ENCODE results near the gene TXNDC5.
"Not testable (repeated sequence)": the region's sequence is repeated elsewhere in the genome, so short reads cannot be mapped to it uniquely, and the experiment has no call there.

TXNDC5 gene

GRCh38 chr6:7914311-7914710 is 3.7 kb upstream of the TXNDC5 start:
- no peak for DNase-seq (ENCODE audit: low spot score)

DNA sequence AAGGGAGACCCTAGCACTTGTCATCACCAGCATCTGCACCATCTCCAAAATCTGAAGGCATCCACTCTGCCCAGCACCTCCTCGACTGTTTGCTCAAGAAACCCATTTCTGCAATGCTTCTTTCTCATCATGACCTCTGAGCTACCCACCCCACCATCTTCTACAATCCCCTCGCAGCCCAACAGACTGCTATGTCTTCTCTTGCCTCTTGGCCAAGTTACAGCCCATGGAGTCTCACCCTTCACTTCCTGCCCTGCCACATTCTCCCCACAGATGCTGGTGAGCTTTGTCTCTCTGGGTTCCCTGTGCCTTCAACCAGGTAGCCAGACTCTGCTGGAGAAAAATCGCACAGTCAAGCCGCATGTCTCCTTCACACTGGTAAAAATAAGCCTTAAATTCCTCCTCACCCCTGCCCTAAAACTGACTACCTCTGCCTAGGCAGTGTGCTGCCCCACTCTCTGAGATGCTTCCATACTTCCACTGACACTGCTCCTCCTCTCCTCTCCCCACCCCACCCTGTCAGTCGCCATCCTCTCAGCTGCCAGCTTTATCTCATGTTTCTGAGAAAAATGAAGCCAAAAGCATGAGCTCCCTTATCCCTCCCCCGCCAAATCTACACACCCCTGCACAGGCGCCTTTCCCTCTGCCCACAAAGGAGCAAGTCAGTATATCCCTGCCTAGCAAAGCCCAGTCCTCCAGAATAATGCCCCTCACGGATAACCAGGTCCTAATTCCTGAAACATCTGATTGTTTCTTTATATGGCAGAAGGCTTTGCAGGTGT is 2.3 kb upstream of the TXNDC5 start:
- DNase-seq (ENCODE audit: low spot score) = no peak

DNA sequence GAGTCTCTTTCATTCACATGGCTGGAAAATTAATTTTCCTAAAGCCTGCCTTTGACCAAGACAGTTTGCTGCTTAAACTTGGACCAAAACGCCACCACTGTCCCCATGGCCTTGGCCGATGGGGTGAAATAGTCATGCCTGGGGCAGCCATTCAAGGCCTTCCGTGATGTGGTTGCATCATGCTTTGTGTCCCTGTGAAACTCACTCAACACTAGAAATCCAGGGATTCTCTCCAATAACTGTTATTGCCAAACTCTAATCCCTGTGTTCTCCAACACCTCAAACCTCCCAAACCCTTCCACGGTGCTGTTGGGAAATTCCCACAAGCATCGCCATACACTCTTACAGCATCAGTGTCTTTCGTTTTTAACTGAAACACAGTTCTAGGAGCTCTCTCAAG is 1.4 kb upstream of the TXNDC5 start:
- DNase-seq (ENCODE audit: low spot score) = no peak

DNA sequence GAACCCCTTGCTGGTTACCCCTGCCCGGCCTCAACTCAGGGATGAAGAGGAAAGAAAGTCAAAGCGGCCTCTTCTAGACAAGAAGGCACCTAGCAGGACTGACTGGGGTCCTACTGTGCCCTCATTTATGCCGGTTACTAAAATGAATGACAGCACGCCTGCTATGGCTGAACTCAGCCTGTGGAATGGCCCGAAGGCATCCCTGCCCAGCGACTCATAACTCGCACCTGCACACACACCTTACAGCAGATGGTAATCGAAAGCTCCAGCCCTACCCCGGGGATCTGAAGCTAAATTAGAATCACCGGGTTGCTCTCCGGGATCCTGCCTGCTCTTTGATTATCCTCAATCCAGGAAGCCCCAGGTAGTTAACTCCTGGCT is 747 bp upstream of the TXNDC5 start:
- DNase-seq (ENCODE audit: low spot score) = no peak

- no peak for DNase-seq (ENCODE audit: low spot score)
Observed at GRCh38 chr6:7910298-7910653, 312 bp downstream of the TXNDC5 start.

DNA sequence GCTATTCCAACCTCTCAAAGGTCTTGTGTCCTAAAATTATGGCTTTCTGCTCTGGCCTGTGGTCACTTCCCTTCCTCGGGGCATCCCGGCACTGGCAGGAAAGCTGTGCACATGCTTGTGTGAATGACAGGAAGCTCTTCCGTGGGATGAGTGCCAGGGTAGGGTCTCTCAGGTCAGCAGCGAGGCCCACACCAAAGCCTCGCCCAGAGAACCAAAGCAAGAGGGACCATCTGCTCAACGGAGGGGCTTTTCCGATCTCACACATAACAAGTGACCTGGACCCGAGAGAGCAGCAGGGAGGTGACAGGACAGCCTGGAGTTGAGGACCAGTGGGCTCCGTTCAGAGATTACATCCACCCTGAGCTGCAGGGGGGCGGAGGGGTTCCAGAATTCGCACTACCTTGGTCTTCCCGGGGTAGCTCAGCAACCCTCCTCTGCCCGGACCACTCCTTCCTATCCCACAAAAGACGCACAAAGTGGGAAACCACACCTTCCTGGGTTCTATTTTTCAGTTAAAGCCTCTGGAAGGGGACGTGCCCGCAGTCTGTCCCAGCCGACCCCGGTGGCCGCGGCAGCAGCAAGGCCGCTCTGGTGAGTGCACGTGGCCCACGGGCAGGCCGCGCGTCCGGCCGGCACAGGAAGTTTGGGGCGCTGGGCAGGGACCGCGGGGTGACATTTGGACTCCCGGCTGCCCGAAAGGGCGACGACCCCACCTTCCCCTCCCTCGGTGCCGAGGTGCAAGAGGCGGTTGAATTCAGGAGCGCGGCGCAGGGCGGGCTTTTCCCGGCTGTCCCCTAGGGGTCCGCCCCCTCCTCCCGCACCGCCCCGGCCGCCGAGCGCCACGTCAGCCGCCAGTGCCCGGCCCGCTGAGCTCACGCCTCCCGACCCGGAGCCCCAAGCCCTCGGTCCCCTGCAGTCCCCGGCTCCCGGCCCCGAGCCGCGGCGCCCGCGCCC is 988 bp downstream of the TXNDC5 start:
- DNase-seq (ENCODE audit: low spot score) = no peak

GRCh38 chr6:7907159-7907558 is 3.4 kb downstream of the TXNDC5 start:
- no peak for DNase-seq (ENCODE audit: low spot score)

GRCh38 chr6:7906741-7907140 is 3.8 kb downstream of the TXNDC5 start:
- no peak for DNase-seq (ENCODE audit: low spot score)

- no peak for DNase-seq (ENCODE audit: low spot score)
Observed at GRCh38 chr6:7905416-7905815, 5.2 kb downstream of the TXNDC5 start.

DNA sequence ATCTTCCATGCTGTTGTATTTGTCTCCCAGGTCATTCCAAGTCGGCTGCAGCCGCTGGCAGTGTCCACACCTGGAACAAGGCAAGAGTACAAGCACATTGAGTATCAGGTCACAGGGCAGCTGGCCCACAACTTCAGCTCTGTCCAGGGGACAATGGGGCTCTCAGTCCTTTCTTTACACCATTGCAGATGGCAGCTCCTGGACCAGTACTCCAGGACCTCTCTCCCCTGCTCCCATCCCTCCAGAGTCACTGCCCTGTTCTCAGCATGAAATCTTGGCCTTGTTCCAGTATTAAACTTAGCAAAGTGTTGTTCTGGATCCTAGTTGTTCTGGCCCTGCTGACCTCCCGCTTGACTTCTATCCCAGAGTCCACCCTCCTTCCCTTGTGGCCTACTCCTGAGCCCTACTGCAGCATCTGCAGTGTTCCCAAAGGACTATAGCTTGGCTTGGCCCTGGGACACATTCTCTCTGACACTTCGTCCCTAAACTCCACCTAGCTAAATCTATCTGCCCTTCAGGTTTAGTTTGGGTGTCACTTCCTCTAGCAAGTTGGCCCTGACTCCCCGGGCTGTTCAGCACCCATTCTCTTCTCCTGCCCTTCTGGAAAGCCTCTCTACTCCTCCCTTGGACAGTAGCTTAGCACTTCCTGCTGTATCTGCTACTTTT is 5.8 kb downstream of the TXNDC5 start:
- no peak for DNase-seq (ENCODE audit: low spot score)

- DNase-seq (ENCODE audit: low spot score) = no peak
Observed at GRCh38 chr6:7903673-7904072, 6.9 kb downstream of the TXNDC5 start.

GRCh38 chr6:7902867-7903266 is 7.7 kb downstream of the TXNDC5 start:
- no peak for DNase-seq (ENCODE audit: low spot score)

GRCh38 chr6:7902221-7902620 is 8.4 kb downstream of the TXNDC5 start:
- DNase-seq (ENCODE audit: low spot score) = no peak

DNA sequence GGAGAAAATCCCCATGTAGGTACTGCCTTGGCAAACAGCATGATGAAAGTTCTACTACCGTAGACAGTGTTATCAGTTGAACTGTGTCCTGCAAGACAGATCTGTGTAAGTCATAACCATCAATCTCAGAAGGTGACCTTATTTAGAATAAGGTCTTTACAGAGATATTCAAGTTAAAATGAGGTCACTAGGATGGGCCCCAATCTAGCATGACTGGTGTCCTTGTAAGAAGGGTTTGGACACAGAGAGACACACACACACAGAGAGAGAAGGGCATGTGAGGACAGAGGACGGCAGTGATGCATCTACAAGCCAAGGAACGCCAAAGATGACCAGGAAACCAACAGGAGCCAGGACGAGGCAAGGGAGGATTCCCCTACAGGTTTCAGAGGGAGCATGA is 8.8 kb downstream of the TXNDC5 start:
- DNase-seq (ENCODE audit: low spot score) = no peak

- DNase-seq (ENCODE audit: low spot score) = no peak
Observed at GRCh38 chr6:7901056-7901455, 9.5 kb downstream of the TXNDC5 start.

DNA sequence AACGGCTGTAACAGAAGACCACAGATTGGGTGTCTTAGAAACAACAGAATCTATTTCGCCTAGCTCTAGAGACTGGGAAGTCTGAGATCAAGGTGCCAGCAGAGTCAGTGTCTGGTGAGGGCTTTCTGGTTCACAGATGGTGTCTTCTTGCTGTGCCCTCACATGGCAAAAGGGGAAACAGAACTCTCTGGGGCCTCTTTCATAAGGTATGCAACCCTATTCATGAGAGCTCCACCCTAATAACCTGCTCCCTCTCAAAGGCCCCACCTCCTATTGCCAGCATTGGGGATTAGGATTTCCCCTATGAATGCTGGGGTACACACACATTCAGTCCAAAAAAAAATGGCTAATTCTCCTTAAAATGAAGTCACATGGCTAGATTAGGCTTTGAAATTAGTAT is 10.0 kb downstream of the TXNDC5 start:
- DNase-seq (ENCODE audit: low spot score) = no peak

- no peak for DNase-seq (ENCODE audit: low spot score)
Observed at GRCh38 chr6:7899889-7900213, 10.7 kb downstream of the TXNDC5 start.

- peak; percentile 42 for DNase-seq (ENCODE audit: low spot score)
Observed at GRCh38 chr6:7899101-7899888, 11.3 kb downstream of the TXNDC5 start.

- not testable (repeated sequence) for DNase-seq (ENCODE audit: low spot score)
Observed at GRCh38 chr6:7898193-7898586, 12.4 kb downstream of the TXNDC5 start.

DNA sequence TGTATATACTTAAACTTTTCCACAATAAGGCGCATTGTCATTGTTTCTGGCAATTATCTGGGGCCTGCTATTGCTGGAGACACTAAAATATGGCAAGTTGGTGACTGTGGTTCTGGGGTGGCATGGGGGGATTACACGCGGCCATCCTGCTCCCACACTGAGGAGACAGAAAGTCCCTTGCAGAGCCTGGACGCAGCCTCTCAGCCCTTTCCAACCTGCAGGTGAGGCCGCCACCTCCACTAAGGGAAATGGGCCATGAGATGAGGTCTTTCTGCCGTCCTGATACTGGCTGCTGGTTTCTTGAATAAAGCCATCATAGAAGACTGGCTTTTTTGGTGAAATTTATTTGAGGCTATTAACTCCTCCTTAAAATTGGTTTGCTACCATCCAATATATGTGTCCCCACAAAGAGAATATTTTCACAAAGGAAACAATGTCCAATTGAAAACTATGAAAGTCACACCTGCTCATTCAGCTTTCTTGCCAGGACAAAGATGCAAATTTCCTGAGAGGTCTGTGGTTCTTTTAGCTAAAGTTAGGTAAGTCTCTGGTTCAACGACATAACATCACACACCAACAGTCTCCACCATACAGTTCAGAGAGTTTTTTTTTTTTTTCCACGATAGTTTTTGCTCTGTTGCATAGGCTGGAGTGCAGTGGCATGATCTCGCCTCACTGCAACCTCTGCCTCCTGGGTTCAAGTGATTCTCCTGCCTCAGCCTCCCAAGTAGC is 13.0 kb downstream of the TXNDC5 start:
- DNase-seq (ENCODE audit: low spot score) = no peak

DNA sequence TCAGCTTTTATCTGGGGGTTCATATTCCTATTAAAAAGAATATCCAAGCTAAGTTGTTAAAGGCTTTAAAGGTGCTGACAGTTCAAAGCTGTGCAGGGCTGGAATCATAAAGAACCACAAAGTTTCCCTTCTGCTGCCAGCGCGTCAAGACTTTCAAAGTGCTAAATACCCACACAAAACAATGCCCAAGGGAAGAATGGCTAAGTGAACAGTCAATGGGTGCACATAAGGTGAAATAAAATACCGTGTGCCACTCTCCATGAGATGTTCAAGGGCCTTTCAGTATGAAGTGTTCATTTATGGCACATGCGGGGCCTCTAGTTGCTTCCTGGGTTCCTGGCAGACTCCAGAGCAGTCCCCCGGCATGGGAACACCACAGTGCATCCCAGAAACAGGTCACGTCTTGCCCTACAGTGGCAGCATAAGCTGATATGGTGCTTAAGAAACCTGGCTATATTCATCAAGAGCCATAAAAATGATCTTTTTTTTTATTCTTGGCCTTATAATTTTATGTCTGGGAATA is 14.1 kb downstream of the TXNDC5 start:
- no peak for DNase-seq (ENCODE audit: low spot score)
